T follicular helper cell (primary cell): ENCODE data around the gene GAS2L2.

Experiments
- DNase-seq: peaks from one replicate; pipeline ENCODE4 v3.0.0-alpha.2; 2020; ENCODE audit warnings: low read depth

The GAS2L2 gene

GRCh38 chr17:35747540-35748017 is 5.5 kb downstream of the GAS2L2 start:
- DNase-seq: peak; percentile 63

GRCh38 chr17:35745749-35746320 is 7.2 kb downstream of the GAS2L2 start:
- no peak for DNase-seq

- DNase-seq: no peak
These were observed 7.8 kb downstream of the GAS2L2 start for GRCh38 chr17:35745246-35745645.

- DNase-seq: no peak
These were observed 8.2 kb downstream of the GAS2L2 start for GRCh38 chr17:35744830-35745229.

- DNase-seq: no peak
These were observed 9.3 kb downstream of the GAS2L2 start for GRCh38 chr17:35743626-35744328.

GRCh38 chr17:35742896-35743477 is 10.1 kb downstream of the GAS2L2 start:
- DNase-seq: no peak

GRCh38 chr17:35742496-35742895 is 10.5 kb downstream of the GAS2L2 start:
- DNase-seq: no peak

GRCh38 chr17:35740997-35741931 is 11.8 kb downstream of the GAS2L2 start:
- no peak for DNase-seq

GRCh38 chr17:35740216-35740615 is 12.8 kb downstream of the GAS2L2 start:
- no peak for DNase-seq

GRCh38 chr17:35738519-35739133 is 14.4 kb downstream of the GAS2L2 start:
- no peak for DNase-seq

GRCh38 chr17:35736236-35736635 is 16.8 kb downstream of the GAS2L2 start:
- no peak for DNase-seq

GRCh38 chr17:35735036-35735805 is 17.8 kb downstream of the GAS2L2 start:
- DNase-seq: no peak

- no peak for DNase-seq
These were observed 18.6 kb downstream of the GAS2L2 start for GRCh38 chr17:35734396-35734795.

- no peak for DNase-seq
These were observed 19.7 kb downstream of the GAS2L2 start for GRCh38 chr17:35733366-35733765.

- no peak for DNase-seq
These were observed 20.3 kb downstream of the GAS2L2 start for GRCh38 chr17:35732806-35733136.

- no peak for DNase-seq
These were observed 20.9 kb downstream of the GAS2L2 start for GRCh38 chr17:35731917-35732805.

GRCh38 chr17:35731239-35731916 is 21.7 kb downstream of the GAS2L2 start, which contains the start of gene RASL10B:
Gene RASL10B, plus strand, starts transcription at chr17:35731639. Its CDS starts 3,546 bp downstream, at chr17:35735185.
- DNase-seq: peak; percentile 16

GRCh38 chr17:35730400-35731005 is 22.5 kb downstream of the GAS2L2 start:
- no peak for DNase-seq

GRCh38 chr17:35729405-35729833 is 23.6 kb downstream of the GAS2L2 start:
- DNase-seq: no peak
